Neural cell (in vitro differentiated cells): ENCODE measurements around the gene OR51E2.

ENCODE experiments used
- CTCF ChIP-seq: fragments of 450-650 bp; IDR thresholded peaks from 2 replicates; pipeline ENCODE4 v1.5.1; 2014; ENCODE audit warnings: antibody characterized with exemption, mild to moderate bottlenecking, moderate library complexity; ENCODE audit not compliant: poor library complexity, severe bottlenecking
- EZH2 ChIP-seq: fragments of 200-600, 300-800 bp; shearing (Covaris generic), sonication (generic); IDR thresholded peaks from 2 replicates; pipeline ENCODE4 v1.6.1; 2014; ENCODE audit warnings: antibody characterized with exemption, low read length, borderline replicate concordance, mild to moderate bottlenecking; ENCODE audit not compliant: insufficient read depth, poor library complexity, severe bottlenecking

GRCh38 chr11:4727171-4727570 is 29.5 kb upstream of the OR51E2 start:
- TF ChIP-seq EZH2: no peak
- TF ChIP-seq CTCF: no peak
